Mucosa of rectum (tissue), 2 donors: ENCODE measurements around the gene XRRA1.
A peak's percentile ranks its signal among the peaks of the same experiment; 100 is the strongest.
"Not testable (repeated sequence)": the region's sequence is repeated elsewhere in the genome, so short reads cannot be mapped to it uniquely, and the experiment has no call there.

Experiments used
- H3K27ac ChIP-seq, 2 donors: one replicate each; pipeline ENCODE4 v1.7.0; 2013; ENCODE audit warnings: inconsistent platforms in 2 of 2, low read depth in 2 of 2, low read length in 2 of 2
- H3K27me3 ChIP-seq, 2 donors: one replicate each; pipeline ENCODE4 v1.7.0; 2013; ENCODE audit warnings: low read length in 2 of 2; ENCODE audit not compliant: control insufficient read depth in 2 of 2, insufficient read depth in 2 of 2
- H3K36me3 ChIP-seq, 2 donors: one replicate each; pipeline ENCODE4 v1.7.0; 2013; ENCODE audit warnings: low read length in 2 of 2; ENCODE audit not compliant: control insufficient read depth in 2 of 2, insufficient read depth in 2 of 2
- H3K4me1 ChIP-seq, 2 donors: one replicate each; pipeline ENCODE4 v1.7.0; 2013; ENCODE audit warnings: low read length in 2 of 2, mild to moderate bottlenecking in 1 of 2; ENCODE audit not compliant: control insufficient read depth in 2 of 2, insufficient read depth in 2 of 2
- H3K4me3 ChIP-seq, 2 donors: one replicate each; pipeline ENCODE4 v1.7.0; 2013; ENCODE audit warnings: low read length in 2 of 2
- H3K9ac ChIP-seq, 2 donors: one replicate each; pipeline ENCODE4 v1.7.0; 2013; ENCODE audit warnings: low read length in 2 of 2, low read depth in 1 of 2, mild to moderate bottlenecking in 1 of 2
- H3K9me3 ChIP-seq, 2 donors: one replicate each; pipeline ENCODE4 v1.7.0; 2013; ENCODE audit warnings: low read length in 2 of 2; ENCODE audit not compliant: control insufficient read depth in 2 of 2
- donor health status: healthy.
- donor health status: Normal muscosa, but diverticular disease.

The XRRA1 gene, protein sequence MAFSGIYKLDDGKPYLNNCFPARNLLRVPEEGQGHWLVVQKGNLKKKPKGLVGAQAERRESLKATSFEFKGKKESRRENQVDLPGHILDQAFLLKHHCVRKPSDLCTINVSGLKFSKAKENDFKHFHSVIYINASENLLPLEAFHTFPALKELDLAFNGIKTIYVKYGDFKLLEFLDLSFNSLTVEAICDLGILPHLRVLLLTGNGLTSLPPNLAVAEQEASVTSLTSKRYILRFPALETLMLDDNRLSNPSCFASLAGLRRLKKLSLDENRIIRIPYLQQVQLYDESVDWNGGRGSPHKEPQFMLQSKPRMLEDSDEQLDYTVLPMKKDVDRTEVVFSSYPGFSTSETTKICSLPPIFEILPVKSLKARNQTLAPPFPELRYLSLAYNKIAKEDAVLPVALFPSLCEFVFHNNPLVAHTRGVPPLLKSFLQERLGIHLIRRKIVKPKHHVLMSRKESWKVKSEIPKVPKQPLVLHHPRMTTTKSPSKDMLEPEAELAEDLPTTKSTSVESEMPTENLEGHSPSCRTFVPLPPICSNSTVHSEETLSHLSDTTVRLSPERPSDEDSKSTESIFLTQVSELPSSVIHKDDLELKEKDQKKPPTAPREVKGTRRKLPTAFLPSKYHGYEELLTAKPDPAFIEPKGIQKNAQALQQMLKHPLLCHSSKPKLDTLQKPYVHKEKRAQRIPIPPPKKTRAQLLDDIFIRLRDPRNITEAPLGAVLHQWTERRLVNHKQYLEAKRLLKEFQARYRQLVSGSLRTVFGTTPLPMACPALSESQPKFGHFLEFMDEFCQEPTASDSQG

GRCh38 chr11:74948898-74949752, at the start of gene XRRA1, which contains the start of gene SPCS2:
Gene XRRA1, minus strand, starts transcription at chr11:74949091. Its CDS starts 8,213 bp downstream, at chr11:74940878.
Gene SPCS2, plus strand, starts transcription at chr11:74949266. Its CDS starts 20 bp downstream, at chr11:74949286.
- Histone ChIP-seq H3K9ac (peak within 1 kb of the TSS; percentile 91 to 98), H3K27me3 (no peaks in the 10 kb centered on the region), H3K27ac (peak within 1 kb of the TSS; percentile 58 to 82), H3K4me3 (peak within 1 kb of the TSS; percentile 98 to 99), H3K4me1 (peaks cover 12 to 21% of the 10 kb centered on the region in 2 donors), H3K36me3 (peaks cover under 1 to 3% of the 10 kb centered on the region in 2 donors), H3K9me3 (no peaks in the 10 kb centered on the region)

GRCh38 chr11:74992852-74993251, 44.0 kb upstream of the XRRA1 start:
- Histone ChIP-seq H3K9ac (no peak overlapping the region), H3K27ac (no peak overlapping the region), H3K27me3 (no peaks in the 10 kb centered on the region), H3K36me3 (peaks cover 10 to 12% of the 10 kb centered on the region in 2 donors), H3K9me3 (no peaks in the 10 kb centered on the region), H3K4me1 (peaks cover 0 to 6% of the 10 kb centered on the region in 2 donors), H3K4me3 (no peak overlapping the region)

DNA sequence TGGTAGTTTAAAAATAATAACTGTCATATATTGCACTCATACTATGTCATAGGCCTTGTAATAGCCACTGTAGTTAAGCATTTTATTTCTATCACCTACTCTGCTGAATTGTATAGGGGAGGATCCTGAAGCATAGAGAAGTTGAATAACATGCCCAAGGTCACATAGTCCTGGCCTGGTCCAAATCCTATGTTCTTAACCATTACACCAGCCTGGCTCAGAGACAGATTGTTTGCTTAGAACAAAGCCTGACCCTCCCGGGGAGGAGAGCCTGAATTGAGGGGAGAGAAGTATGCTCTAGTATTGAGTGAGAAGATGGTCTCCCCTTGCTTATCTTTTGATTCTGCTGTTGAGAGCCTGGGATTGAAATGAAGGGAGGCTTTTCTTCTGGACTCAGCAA, 42.0 kb upstream of the XRRA1 start:
- H3K36me3 ChIP-seq: peaks cover 10 to 12% of the 10 kb centered on the region in 2 donors
- no peak overlapping the region for H3K9ac ChIP-seq
- no peaks in the 10 kb centered on the region for H3K9me3 ChIP-seq
- no peaks in the 10 kb centered on the region for H3K27me3 ChIP-seq
- peaks cover 0 to 6% of the 10 kb centered on the region in 2 donors for H3K4me1 ChIP-seq
- H3K27ac ChIP-seq: no peak overlapping the region
- H3K4me3 ChIP-seq: no peak overlapping the region

GRCh38 chr11:74990150-74990549, 41.3 kb upstream of the XRRA1 start:
- not testable (repeated sequence) for H3K9ac ChIP-seq, H3K9me3 ChIP-seq, H3K4me1 ChIP-seq, H3K27me3 ChIP-seq, H3K36me3 ChIP-seq, H3K4me3 ChIP-seq, H3K27ac ChIP-seq

DNA sequence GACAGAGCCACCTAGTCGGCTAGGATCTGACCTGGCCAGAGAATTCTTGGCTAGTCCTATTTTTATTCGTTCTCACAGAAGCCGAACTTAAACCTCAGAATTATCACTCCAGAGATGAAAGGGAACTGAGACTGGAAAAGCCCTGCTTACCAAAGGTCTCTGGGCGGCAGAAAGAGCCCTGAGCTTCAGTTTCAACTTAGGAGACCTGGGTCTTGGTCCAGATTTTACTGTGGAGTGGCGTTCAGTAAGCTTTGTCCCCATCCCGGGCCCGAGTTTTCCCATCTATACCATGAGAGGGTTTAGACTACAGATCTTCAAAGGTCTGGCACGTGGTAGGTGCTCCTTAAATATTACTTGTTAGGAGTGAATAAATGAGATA, 40.4 kb upstream of the XRRA1 start:
- no peaks in the 10 kb centered on the region for H3K27me3 ChIP-seq
- H3K27ac ChIP-seq: peak overlapping the region; percentile 55 to 71
- H3K36me3 ChIP-seq: no peaks in the 10 kb centered on the region
- H3K4me3 ChIP-seq: peak overlapping the region; percentile 86 to 88
- peaks cover 0 to 6% of the 10 kb centered on the region in 2 donors for H3K4me1 ChIP-seq
- peak overlapping the region; percentile 75 to 77 for H3K9ac ChIP-seq
- no peaks in the 10 kb centered on the region for H3K9me3 ChIP-seq

DNA sequence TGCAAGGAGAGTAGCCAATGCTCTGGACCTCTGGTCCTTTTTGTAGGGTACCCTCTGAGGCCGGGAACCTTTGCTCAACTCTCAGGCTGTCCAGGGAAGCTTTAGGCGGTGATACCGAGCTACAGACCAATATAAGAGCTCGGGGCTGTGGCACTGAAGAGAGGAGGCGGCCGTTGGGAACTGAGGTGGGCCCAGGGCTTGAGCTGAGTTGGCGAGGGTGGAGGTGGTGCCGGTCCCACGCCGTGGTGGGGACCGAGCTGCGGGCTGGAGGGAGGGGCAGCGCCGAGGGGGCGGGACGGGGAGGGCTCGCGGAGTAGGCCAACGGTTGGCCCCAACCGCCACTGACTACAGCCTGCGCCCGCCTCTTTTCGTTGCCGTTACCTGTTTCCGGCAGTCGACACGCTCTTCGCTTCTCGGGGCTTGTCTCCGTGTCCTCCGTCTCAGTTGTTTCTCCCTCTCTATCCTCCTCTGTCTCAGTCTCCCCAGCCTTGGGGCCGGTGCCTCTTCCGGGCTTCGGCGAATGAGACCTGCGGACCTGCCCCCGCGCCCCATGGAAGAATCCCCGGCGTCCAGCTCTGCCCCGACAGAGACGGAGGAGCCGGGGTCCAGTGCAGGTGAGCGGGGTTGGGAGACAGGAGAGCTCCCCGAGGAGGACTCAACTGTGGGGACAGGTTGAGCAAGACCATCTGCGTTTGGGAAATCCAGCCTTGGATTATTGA, 39.8 kb upstream of the XRRA1 start, which contains the start of gene NEU3:
Gene NEU3, plus strand, starts transcription at position 393 of the 719 bp plus-strand sequence. Its CDS starts 128 bp downstream, at position 521.
- H3K27ac ChIP-seq: peak within 1 kb of the TSS; percentile 55 to 71
- H3K36me3 ChIP-seq: no peaks in the 10 kb centered on the region
- no peaks in the 10 kb centered on the region for H3K9me3 ChIP-seq
- H3K4me3 ChIP-seq: peak within 1 kb of the TSS; percentile 86 to 88
- no peaks in the 10 kb centered on the region for H3K27me3 ChIP-seq
- peaks cover 0 to 6% of the 10 kb centered on the region in 2 donors for H3K4me1 ChIP-seq
- H3K9ac ChIP-seq: peak within 1 kb of the TSS; percentile 75 to 77

DNA sequence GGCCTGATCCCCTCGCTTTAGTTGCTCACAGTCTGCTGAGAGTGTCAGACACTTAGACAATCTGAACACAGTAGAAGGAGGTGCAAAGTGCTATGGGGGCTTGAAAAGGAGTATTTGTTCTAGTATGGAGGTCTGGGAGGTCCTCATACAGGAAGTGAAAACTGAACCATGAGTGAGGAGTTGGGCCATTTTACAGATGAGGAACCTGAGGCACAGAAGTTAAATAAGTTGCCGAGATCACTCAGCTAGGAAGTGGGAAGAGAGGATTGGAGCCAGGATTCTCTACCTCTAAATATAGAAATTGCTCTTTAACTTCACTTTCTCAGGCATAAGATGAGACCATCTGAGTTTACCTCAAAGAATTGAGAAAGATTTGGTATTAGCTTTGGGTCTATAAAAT, 35.8 kb upstream of the XRRA1 start:
- H3K27me3 ChIP-seq: no peaks in the 10 kb centered on the region
- peaks cover 3% of the 10 kb centered on the region in 2 donors for H3K36me3 ChIP-seq
- no peak overlapping the region for H3K9ac ChIP-seq
- H3K9me3 ChIP-seq: no peaks in the 10 kb centered on the region
- no peak overlapping the region for H3K27ac ChIP-seq
- H3K4me3 ChIP-seq: no peak overlapping the region
- peaks cover 0 to 6% of the 10 kb centered on the region in 2 donors for H3K4me1 ChIP-seq

- no peak overlapping the region for H3K9ac ChIP-seq
- no peaks in the 10 kb centered on the region for H3K4me1 ChIP-seq
- H3K27ac ChIP-seq: no peak overlapping the region
- H3K4me3 ChIP-seq: no peak overlapping the region
- H3K27me3 ChIP-seq: no peaks in the 10 kb centered on the region
- H3K36me3 ChIP-seq: peaks cover 3 to 6% of the 10 kb centered on the region in 2 donors
- H3K9me3 ChIP-seq: no peaks in the 10 kb centered on the region
Measured at GRCh38 chr11:74984070-74984469, 35.2 kb upstream of the XRRA1 start.

- Histone ChIP-seq H3K27ac (no peak overlapping the region), H3K4me3 (no peak overlapping the region), H3K36me3 (peaks cover 11 to 13% of the 10 kb centered on the region in 2 donors), H3K27me3 (no peaks in the 10 kb centered on the region), H3K9ac (no peak overlapping the region), H3K4me1 (no peaks in the 10 kb centered on the region), H3K9me3 (no peaks in the 10 kb centered on the region)
Measured at GRCh38 chr11:74981888-74982287, 33.0 kb upstream of the XRRA1 start.
